Effector CD4-positive, alpha-beta T cell (primary cell): ENCODE data around the gene RANBP3.
"Not testable (repeated sequence)": the region's sequence is repeated elsewhere in the genome, so short reads cannot be mapped to it uniquely, and the experiment has no call there.

ENCODE experiments used
- DNase-seq: peaks from one replicate; pipeline ENCODE4 v3.0.0-alpha.2; 2020

RANBP3 gene

GRCh38 chr19:5877882-5878281, 100.1 kb downstream of the RANBP3 start:
- DNase-seq, result no peak

- no peak for DNase-seq
These were observed 100.5 kb downstream of the RANBP3 start for GRCh38 chr19:5877427-5877826.

- not testable (repeated sequence) for DNase-seq
These were observed 103.4 kb downstream of the RANBP3 start for GRCh38 chr19:5874496-5874895.

GRCh38 chr19:5873617-5874199, 104.2 kb downstream of the RANBP3 start:
- DNase-seq, result no peak

- DNase-seq, result no peak
These were observed 107.0 kb downstream of the RANBP3 start for GRCh38 chr19:5870986-5871394.

- DNase-seq, result no peak
These were observed 110.5 kb downstream of the RANBP3 start for GRCh38 chr19:5867201-5868136.
